Measurements from ENCODE around the gene SLC6A6.
A peak's percentile ranks its signal among the peaks of the same experiment; 100 is the strongest.

Gene SLC6A6

DNA sequence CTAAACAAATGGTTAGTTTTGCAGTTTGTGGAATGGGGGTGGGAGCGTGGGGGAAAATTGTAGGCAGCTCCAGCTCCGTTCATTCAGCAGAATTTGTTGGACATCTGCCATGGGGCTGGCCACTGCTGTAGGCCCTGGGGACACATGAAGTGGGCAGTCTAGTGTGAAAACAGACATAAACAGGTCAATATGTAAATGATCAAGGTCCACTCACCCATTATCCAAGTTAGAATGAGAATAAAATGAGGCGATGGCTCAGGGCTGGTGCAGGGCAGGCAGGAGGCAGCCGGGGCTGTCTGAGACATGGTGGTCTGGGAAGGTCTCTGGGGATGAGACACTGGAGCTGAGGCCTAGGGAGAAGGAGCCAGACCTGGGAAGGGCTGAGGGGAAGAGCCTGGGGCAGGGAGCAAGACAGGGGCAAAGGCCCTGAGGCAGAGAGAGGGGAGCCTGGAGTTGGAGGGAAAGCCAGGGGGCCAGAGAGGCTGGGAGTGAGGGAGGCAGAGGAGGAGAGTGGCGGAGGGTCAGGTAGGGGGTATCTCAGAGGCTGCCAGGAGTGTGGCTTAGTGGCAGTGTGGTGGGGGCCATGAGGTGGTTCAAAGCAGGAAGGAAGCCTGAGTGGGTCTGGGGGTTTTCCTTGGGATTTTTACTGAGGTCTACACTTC, 6.2 kb upstream of the SLC6A6 start:
- in situ Hi-C loops (cut with HindIII; ENCODE audit: low sequenced_read_pairs) = no loop called here
- TF ChIP-seq, protein P1, sequence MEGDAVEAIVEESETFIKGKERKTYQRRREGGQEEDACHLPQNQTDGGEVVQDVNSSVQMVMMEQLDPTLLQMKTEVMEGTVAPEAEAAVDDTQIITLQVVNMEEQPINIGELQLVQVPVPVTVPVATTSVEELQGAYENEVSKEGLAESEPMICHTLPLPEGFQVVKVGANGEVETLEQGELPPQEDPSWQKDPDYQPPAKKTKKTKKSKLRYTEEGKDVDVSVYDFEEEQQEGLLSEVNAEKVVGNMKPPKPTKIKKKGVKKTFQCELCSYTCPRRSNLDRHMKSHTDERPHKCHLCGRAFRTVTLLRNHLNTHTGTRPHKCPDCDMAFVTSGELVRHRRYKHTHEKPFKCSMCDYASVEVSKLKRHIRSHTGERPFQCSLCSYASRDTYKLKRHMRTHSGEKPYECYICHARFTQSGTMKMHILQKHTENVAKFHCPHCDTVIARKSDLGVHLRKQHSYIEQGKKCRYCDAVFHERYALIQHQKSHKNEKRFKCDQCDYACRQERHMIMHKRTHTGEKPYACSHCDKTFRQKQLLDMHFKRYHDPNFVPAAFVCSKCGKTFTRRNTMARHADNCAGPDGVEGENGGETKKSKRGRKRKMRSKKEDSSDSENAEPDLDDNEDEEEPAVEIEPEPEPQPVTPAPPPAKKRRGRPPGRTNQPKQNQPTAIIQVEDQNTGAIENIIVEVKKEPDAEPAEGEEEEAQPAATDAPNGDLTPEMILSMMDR (IDR thresholded peaks at IDR 0.05; ENCODE audit: low read depth, low read length) = no peak
- no peak for DNase-seq (ENCODE audit: low read depth, low spot score)
- no peak overlapping the region for H3K4me3 ChIP-seq (ENCODE audit: low read depth, low read length)

DNA sequence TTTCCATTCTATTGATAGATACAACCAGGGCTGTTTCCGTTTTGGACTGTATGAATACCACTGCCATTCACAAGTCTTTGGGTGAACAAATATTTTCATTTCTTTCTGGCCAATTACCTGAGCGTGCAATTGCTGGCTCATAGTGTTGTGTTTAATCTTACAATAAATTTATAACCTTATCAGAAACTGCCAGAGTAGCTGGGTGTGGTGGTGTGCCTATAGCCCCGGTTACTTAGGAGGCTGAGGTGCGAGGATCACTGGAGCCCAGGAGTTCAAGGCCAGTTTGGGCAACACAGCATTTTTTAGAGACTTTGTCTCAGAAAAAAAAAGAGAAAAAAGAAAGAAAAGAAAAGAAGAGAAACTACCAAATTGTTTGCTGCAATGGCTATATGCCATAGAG, 5.4 kb upstream of the SLC6A6 start:
- no peak for DNase-seq (ENCODE audit: low read depth, low spot score)
- in situ Hi-C loops (cut with HindIII; ENCODE audit: low sequenced_read_pairs) = no loop called here
- TF ChIP-seq, protein P1 (IDR thresholded peaks at IDR 0.05; ENCODE audit: low read depth, low read length) = no peak
- no peak overlapping the region for H3K4me3 ChIP-seq (ENCODE audit: low read depth, low read length)

DNA sequence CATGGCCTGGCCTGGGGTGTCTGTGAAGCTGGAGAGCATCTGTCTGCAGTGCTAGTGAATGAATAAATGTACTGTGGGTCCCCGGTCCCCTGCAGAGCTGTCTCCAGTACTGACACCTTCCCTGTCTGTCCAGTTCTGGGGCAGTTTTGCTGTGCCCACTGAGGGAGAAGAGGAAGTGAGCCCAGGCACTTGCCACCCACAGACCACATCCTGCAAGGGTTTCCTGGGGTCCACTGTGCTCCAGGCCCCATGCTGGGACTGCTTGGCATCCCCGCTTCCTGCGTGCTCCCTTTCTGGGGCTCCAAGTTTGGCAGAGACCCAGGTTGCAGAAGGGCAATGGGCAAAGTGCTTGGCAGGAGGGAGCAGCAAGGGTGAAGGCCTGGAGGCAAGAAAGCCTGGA, 4.9 kb upstream of the SLC6A6 start:
- TF ChIP-seq, protein P1 (IDR thresholded peaks at IDR 0.05; ENCODE audit: low read depth, low read length) = no peak
- in situ Hi-C loops (cut with HindIII; ENCODE audit: low sequenced_read_pairs) = no loop called here
- no peak overlapping the region for H3K4me3 ChIP-seq (ENCODE audit: low read depth, low read length)
- no peak for DNase-seq (ENCODE audit: low read depth, low spot score)

DNA sequence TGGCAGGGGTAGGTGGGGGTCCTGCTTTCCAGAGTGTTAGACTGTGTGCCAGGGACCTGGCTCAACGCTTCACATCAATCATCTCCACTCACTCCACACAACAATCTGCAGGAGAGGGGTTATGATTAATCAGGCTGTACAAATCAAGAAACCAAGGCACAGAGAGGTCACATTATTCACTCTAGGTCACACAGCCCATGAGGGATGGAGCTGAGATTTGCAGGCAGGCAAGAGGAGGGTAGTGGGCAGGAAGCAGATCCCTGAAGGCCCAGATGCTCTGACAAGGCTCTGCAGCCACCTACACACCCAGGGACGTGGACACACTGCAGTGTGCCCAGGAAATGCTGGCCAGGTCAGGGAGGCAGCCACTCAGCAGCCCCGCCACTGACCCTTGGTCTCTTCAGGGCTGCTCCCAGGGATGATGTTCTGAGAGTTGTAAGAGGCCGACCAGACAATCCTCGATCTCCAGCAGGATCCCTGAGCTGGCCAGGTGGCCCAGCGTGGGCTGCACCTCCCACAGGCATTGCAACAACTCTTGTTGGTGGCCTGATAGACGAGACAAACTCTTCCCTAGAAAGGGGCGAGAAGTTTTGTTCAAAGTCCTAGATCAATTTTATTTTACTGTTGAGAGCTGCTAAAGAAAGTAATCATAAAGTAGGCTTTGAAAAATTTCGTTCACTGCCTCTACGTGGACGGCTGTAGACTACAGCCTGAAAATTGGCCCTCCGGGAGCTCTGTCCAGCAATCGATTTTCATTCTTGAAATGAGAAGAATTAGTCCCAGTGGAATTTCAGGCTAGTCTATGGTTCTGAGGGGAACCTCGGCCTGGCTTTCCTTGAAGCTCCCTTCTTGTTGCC, 4.2 kb upstream of the SLC6A6 start:
- no peak overlapping the region for H3K4me3 ChIP-seq (ENCODE audit: low read depth, low read length)
- in situ Hi-C loops (cut with HindIII; ENCODE audit: low sequenced_read_pairs) = no loop called here
- DNase-seq (ENCODE audit: low read depth, low spot score) = no peak
- TF ChIP-seq, protein P1 (IDR thresholded peaks at IDR 0.05; ENCODE audit: low read depth, low read length) = no peak

DNA sequence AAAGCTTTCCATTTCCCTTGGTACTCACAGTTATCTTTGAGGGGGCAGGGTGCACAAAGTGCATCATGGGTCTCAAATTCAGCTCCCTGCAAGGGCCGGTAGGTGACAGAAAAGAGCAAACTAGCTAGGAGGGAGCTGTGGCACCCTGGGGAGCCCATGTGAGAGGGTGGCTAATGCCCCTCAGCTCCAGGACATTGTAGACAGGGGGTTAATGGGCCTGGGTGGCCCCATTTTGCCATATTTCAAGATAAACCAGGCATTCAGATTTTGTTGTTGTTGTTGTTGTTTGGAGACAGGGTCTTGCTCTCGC, 3.7 kb upstream of the SLC6A6 start:
- TF ChIP-seq, protein P1 (IDR thresholded peaks at IDR 0.05; ENCODE audit: low read depth, low read length) = no peak
- in situ Hi-C loops (cut with HindIII; ENCODE audit: low sequenced_read_pairs) = no loop called here
- DNase-seq (ENCODE audit: low read depth, low spot score) = no peak
- H3K4me3 ChIP-seq (ENCODE audit: low read depth, low read length) = no peak overlapping the region

DNA sequence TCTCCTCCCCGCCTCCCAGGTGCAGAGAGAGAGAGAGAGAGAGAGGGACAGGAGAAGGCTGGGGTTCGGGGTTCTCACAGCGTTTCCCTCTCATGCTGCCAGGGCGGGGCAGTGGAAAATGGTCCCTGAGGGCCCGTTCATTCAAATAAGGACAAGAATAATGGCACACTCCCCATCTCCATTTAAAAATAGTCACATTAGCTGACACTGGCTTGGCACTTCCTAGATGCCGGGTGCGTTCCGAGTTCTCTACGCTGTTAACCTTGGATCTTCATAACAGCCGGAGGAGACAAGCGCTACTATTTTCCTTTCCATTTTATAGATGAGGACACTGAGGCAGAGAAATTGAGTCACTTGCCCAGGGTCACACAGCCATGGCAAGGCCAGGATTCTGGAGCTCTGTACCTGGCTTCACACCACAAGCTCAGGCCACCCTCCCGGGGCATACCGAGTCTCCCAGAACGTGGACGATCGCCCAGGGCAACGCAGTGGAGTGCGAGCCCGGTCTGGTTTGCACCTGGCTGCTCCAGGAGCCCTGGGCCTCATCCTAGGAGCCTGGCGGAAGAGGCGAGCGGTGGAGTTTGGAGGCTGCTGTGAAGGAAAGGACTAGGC, 608 bp upstream of the SLC6A6 start:
- in situ Hi-C loops (cut with HindIII; ENCODE audit: low sequenced_read_pairs) = no loop called here

More for the DNA sequence above, 608 bp upstream of the SLC6A6 start:
- DNase-seq (ENCODE audit: low read depth, low spot score) = no peak
- peak overlapping the region; percentile 59 for H3K4me3 ChIP-seq (ENCODE audit: low read depth, low read length)
- TF ChIP-seq, protein P1 (IDR thresholded peaks at IDR 0.05; ENCODE audit: low read depth, low read length) = no peak
